HG03521 (cell line): ENCODE measurements around the gene LINC01488.

ENCODE experiments used
- ATAC-seq: cut with Tn5 transposase; IDR thresholded peaks from one replicate; pipeline ENCODE4 v1.9.1; 2021; ENCODE audit warnings: mild to moderate bottlenecking, moderate library complexity; ENCODE audit not compliant: unreplicated experiment

Gene LINC01488

GRCh38 chr11:69491071-69492031 is 9.9 kb downstream of the LINC01488 start:
- ATAC-seq, result no peak

- no peak for ATAC-seq
Measured at GRCh38 chr11:69492201-69492991, 10.9 kb downstream of the LINC01488 start.

- ATAC-seq, result no peak
Measured at GRCh38 chr11:69493931-69494821, 12.7 kb downstream of the LINC01488 start.

DNA sequence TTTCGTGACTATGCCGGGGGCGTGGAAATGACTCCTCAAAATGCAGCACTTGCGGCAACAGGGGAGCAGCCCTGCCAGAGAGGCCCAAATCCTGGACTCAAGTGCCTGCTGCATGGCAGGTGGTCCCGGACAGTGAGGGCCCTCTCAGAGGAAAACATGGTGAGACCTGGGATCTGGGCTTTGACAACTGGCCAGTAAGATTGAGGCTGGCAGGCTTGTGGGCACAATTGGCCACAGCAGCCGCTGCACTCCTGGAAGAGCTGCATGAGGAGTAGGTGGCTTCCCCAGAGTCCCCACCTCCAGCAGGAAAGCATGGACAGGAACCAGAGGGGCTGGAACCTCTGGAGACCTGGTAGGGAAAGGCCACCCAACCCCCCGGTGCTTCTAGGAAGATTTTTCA is 13.4 kb downstream of the LINC01488 start:
- no peak for ATAC-seq

DNA sequence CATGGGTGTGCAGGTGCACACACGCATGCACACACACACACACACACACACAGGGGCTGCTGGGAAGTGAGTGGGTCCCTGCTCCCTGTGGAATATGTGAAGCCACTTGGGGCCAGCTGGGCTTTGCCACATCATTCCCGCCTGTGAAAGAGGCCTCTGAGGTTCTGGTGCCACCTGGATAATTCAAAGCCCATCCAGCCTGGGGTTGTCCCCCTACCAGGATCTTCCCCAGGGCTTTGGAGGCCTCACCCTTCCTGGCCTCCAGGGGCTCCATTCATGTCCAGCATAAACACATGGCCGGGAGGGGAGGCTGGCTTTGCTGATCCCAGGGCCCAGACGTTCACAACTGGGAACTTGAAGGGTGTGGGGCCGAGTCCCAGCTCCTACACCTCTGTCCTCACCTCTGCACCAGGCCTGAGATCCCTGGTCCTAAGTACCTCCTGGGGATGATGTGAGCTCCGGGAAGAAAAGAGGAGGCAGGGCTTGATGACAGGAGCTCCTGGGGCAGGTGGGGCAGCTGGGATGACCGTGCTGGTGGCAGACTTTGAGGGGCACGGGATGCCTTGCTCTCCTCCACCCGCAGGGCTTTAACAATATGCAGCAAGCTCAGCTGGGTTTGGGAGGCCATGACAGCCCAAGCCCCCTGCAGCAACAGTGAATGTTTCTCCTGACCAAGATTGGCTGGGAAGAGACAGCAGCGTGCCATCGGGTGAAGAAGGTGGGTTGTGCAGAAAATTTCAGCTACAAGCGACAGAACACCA is 14.2 kb downstream of the LINC01488 start:
- ATAC-seq, result no peak

DNA sequence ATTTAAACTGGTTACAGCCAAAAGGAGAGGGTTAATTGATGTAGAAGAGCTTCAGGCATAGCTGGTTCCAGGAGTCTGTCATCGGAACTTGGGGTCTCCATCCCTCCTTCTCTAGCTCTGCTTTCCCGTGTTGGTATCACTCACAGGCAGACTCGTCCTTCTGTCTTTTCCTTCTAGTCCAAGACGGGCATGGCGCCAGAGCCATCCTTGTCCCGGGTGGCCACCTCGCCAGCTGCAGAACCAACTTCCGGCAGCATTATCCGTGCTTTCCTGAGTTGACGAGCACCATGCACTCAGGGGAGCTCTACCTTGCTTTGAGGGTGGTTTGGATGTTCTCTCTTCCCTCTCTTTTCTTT is 14.7 kb downstream of the LINC01488 start:
- ATAC-seq, result no peak

DNA sequence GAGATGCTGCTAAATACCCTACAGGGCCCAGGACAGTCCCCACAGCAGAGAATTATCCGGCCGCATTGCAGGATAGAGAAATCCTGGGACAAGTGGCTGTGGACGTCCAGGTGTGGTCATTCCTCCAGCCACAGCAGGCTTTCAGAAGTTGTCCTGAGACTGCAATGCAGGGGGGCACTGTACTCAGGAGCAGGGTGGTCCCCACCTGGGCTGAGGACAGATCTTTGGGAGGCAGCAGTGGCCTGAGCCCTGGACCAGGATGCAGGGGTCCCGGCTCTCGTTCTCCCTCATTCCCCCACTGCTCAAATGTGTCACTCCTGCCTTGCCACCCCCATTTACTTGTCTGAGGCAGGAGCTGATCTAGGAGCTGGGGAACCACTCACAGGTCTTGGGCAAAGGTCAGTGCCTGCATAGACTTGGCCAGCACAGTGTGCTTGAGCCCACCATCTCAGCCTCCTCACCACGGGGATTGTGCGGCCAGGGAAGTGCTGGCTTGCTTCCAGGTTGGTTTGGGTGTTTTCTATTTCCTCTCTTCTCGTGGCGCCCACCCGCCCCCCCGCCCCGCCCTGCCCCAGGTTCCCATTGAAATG is 15.3 kb downstream of the LINC01488 start:
- ATAC-seq, result no peak

GRCh38 chr11:69497221-69497787 is 15.8 kb downstream of the LINC01488 start:
- ATAC-seq, result no peak

DNA sequence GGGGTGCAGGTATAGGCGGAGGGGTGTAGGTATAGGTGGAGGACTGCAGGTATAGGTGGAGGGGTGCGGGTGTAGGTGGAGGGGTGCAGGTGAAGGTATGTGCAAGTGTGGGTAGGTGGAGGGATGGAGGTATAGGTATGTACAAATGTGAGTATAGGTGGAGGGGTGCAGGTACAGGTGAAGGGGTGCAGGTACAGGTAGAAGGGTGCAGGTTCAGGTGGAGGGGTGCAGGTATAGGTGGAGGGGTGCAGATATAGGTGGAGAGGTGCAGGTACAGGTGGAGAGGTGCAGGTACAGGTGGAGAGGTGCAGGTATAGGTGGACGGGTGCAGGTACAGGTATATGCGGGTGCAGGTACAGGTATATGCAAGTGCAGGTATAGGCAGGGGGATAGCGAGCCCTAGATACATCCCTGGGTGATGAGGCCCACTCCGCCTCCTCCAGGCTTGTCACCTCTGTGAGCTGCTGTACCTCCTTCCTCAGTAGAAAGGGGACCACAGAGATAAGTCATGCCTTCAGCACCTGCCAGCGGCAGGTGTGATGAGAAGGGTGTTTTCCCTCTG is 17.2 kb downstream of the LINC01488 start:
- no peak for ATAC-seq

GRCh38 chr11:69499186-69499917 is 17.9 kb downstream of the LINC01488 start:
- no peak for ATAC-seq

GRCh38 chr11:69499918-69500284 is 18.4 kb downstream of the LINC01488 start:
- no peak for ATAC-seq

DNA sequence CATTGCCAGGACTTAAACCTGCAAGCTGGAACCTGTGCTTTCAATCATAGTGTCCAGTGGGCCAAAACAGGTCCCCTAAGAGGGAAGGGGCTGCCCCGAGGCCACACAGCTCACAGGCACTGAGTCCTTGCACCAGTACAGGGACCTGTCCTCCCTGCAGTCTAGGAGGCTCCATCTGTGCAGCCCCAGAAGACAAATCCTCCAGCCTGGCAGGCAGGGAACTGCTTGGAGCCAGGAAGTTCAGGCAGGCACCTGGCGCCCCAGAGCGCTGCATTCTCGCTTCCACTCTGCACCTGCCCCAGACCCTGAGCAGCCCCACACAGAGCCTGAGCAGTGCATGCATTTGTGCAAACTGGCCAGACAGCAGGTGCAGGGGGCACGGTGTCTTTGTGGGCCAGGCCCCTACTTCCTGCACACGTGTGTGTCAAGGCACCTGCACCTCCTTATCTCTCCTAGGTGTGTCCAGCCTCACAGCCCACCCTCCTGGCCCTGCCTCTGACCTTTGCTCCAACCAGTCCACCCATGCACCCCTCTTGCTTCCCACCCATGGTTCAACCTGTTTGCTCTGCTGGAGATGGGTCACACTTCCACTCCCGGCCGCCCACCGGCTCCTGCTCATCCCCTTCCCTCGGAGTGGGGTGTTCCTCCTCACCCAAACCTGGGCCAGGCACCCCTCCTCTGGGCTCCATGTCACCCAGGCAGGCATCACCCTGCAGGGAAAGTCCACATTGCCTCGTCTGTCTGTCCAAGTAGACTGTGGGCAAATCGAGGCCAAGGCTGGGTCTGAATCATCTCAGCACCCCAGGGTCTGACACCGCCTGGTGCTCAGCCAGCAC is 19.0 kb downstream of the LINC01488 start:
- no peak for ATAC-seq

DNA sequence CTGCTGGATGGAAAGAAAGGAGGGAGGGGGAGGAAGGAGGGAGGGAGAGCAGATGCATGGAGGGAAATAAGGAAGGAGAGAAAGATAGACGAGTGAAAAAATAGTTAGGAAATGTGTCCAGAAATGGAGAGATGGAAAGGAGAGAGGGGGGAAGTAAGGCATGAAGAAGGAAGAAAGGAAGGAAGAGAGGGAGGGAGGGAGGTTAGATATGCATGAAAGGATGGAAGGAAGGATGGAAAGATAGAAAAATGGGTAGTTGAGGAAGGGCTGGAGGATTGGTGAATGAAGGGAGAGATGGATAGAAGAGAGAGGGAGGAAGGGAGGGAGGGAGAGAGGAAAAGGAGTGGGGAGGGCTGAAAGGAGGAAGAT is 19.6 kb downstream of the LINC01488 start:
- no peak for ATAC-seq

DNA sequence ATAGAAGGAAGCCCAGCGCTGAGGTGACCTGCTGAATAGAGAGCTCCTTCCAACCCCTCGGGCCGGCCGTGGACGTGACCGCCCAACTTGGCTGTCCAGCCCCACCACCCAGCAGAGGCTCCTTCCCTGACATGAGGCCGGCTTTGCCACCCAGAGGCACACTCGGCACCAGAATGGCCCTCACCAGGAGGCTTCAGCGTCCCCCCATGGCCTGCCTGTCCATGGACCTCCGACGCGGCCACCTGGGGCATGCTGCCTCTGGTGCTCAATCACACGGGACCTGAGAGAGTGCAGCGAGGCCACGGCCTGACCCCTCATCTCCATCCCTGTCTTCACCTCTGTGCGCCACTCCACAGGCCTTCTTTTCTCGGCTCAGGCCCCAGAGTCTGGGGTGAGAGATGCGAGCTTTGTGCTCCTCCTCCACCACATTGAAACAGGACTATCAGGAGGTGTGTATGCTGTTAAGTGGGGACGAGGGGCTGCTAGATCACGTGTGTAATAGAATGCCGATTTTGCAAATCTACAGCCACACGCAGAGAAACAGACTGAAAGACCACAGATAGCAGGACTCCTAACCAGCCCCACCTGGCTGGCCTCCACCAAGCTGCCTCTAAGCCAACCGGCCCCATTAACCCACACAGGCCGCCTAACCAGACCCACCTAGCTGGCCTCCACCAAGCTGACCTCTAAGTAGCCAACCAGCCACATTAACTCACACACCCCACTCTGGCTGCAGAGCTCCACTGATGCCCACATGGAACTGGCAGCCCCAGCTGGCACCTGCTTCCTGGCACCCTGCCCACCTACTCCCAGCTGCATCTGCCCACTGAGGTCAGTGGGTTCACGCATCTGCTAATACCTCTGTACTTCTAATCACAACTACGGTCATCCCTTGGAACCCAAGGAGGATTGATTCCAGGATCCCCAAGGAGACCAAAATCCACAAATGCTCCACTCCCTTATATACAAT is 20.7 kb downstream of the LINC01488 start:
- no peak for ATAC-seq

- ATAC-seq, result no peak
Measured at GRCh38 chr11:69504127-69504526, 22.7 kb downstream of the LINC01488 start.

DNA sequence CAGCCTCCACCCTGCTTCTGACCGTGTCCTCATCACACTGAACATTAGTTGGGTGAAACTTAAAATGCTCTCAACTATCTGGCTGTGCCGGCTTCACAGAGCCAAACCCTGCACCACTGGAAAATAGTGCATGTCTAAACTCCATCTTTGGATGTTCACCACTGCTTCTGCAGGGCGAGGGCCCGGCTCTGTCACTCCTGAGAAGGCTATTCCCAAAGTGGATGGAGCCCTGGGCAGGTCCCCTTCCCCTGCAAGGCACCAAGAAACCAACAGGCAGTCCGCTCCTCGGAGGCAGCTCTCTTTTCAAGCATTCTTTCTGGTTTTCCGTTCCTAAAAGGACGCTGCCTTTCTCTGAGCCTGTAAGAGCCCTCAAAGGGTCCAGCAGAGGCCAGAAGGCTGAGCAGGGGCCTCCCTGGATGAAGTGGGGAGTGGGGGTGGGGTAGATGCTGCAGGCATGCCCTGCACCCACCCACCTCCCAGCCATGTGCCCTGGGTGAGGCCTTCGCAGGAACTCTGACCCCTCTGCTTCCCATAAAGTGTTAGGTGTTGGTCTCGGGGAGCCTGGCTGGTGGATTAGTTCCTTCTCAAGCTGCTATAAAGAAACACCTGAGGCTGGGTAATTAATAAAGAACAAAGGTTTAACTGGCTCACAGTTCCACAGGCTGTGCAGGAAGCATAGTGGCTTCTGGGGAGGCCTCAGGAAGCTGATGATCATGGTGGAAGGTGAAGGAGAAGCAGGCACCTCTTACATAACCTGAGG is 23.3 kb downstream of the LINC01488 start:
- no peak for ATAC-seq
